SK-N-MC (cell line): ENCODE measurements around the gene SLC4A5.

Source experiments
- EZH2 ChIP-seq: fragments of 200-600 bp; sonication (generic); IDR thresholded peaks from one replicate; pipeline ENCODE4 v1.6.1; 2017; ENCODE audit warnings: antibody characterized with exemption
- FOXP2 ChIP-seq: optimal IDR thresholded peaks from 2 replicates; pipeline ENCODE3; 2011; ENCODE audit warnings: mild to moderate bottlenecking, moderate library complexity; ENCODE audit not compliant: insufficient read depth; ENCODE audit errors: extremely low read length, control extremely low read depth
- POLR2AphosphoS5 ChIP-seq: IDR thresholded peaks from 2 replicates; pipeline ENCODE4 v1.6.1; 2012; ENCODE audit warnings: mild to moderate bottlenecking, low read depth, low read length, borderline replicate concordance

- no peak for TF ChIP-seq POLR2AphosphoS5
- no peak for TF ChIP-seq EZH2
- no peak for TF ChIP-seq FOXP2
Measured at GRCh38 chr2:74387346-74387745, 44.1 kb upstream of the SLC4A5 start.
